IMR-90 (cell line): ENCODE measurements around the gene NTRK2.

Source experiments
- CTCF ChIP-seq: conservative IDR thresholded peaks from 2 replicates; pipeline ENCODE4 v1.5.1; 2012; ENCODE audit warnings: mild to moderate bottlenecking, low read depth, low read length, improper control_type of control experiment
- MAFK ChIP-seq: IDR thresholded peaks from 2 replicates; pipeline ENCODE4 v1.6.1; 2012; ENCODE audit warnings: low read depth, low read length, improper control_type of control experiment
- RFX5 ChIP-seq: IDR thresholded peaks from 2 replicates; pipeline ENCODE4 v1.8.0; 2012; ENCODE audit warnings: low read depth, mild to moderate bottlenecking, low read length, moderate library complexity
- SMC3 ChIP-seq: fragments of 150-350 bp; IDR thresholded peaks from 2 replicates; pipeline ENCODE4 v1.6.1; 2016; ENCODE audit warnings: low read depth, mild to moderate bottlenecking, antibody characterized with exemption, low read length, moderate library complexity

- no peak for TF ChIP-seq SMC3
- TF ChIP-seq MAFK = no peak
- no peak for TF ChIP-seq CTCF
- no peak for TF ChIP-seq RFX5
Observed at GRCh38 chr9:84647699-84648098, 21.8 kb upstream of the NTRK2 start.
